ENCODE data around the gene SMIM31. TPM values are rescaled to one million over a fixed set of nuclear protein-coding genes. Genes with fewer than 3 reads are reported as not detected.

SMIM31 gene
- total RNA-seq, 6 experiments from 2014 or later, result not detected

DNA sequence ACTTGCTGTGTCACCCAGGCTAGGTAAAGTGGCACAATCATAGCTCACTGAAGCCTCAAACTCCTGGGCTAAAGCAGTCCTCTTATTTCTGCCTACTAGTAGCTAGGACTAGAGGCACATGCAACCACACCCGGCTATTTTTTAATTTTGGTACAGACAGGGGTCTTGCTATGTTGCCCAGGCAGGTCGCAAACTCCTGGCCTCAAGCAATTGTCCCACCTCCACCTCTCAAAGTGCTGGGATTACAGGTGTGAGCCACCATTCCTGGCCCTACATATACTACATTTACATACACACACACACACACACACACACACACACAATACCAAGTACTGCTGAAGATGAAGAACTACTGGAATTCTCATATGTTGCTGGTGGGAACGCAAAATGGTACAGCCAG, 26.9 kb downstream of the SMIM31 start:
- Mint-ChIP-seq H3K36me3 (ENCODE audit: low read depth) (no peaks in the 10 kb centered on the region), H3K27me3 (ENCODE audit: insufficient read depth) (no peaks in the 10 kb centered on the region), H3K4me3 (no peak overlapping the region), H3K27ac (no peak overlapping the region), H3K4me1 (ENCODE audit: low read depth) (no peaks in the 10 kb centered on the region), H3K9me3 (no peaks in the 10 kb centered on the region)
- TF ChIP-seq, protein P1, sequence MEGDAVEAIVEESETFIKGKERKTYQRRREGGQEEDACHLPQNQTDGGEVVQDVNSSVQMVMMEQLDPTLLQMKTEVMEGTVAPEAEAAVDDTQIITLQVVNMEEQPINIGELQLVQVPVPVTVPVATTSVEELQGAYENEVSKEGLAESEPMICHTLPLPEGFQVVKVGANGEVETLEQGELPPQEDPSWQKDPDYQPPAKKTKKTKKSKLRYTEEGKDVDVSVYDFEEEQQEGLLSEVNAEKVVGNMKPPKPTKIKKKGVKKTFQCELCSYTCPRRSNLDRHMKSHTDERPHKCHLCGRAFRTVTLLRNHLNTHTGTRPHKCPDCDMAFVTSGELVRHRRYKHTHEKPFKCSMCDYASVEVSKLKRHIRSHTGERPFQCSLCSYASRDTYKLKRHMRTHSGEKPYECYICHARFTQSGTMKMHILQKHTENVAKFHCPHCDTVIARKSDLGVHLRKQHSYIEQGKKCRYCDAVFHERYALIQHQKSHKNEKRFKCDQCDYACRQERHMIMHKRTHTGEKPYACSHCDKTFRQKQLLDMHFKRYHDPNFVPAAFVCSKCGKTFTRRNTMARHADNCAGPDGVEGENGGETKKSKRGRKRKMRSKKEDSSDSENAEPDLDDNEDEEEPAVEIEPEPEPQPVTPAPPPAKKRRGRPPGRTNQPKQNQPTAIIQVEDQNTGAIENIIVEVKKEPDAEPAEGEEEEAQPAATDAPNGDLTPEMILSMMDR (IDR thresholded peaks at IDR 0.05), result no peak
- DNase-seq, result no peak

- no peaks in the 10 kb centered on the region for H3K27me3 Mint-ChIP-seq (ENCODE audit: insufficient read depth)
- no peak for DNase-seq
- TF ChIP-seq, protein P1 (IDR thresholded peaks at IDR 0.05), result no peak
- no peak overlapping the region for H3K4me3 Mint-ChIP-seq
- no peak overlapping the region for H3K27ac Mint-ChIP-seq
- H3K36me3 Mint-ChIP-seq (ENCODE audit: low read depth), result no peaks in the 10 kb centered on the region
- H3K4me1 Mint-ChIP-seq (ENCODE audit: low read depth), result no peaks in the 10 kb centered on the region
- no peaks in the 10 kb centered on the region; the same call in 1 of the 2 replicates for H3K9me3 Mint-ChIP-seq
These were observed 30.0 kb downstream of the SMIM31 start for GRCh38 chr4:164783976-164784375.

DNA sequence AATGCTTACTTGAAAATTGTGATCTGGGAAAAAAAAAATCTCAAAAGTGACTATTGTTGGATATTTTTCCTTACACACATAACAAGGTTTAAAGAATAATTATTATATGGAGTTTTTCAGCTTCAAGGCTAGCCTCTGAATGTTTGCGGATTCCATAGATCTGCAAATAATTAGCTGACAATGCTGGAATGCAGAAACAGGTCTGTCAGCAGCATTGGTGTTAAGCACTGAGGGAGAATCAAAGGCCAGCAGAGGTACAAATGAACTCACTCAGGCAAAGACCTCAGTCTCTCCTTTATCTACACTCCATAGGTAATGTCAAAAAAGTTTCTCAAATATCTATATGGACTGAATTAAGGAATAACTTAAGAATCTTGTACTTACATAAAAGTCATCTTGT, 35.1 kb downstream of the SMIM31 start:
- Mint-ChIP-seq H3K9me3 (peaks cover 5% of the 10 kb centered on the region), H3K4me1 (ENCODE audit: low read depth) (no peaks in the 10 kb centered on the region), H3K4me3 (no peak overlapping the region), H3K27me3 (ENCODE audit: insufficient read depth) (no peaks in the 10 kb centered on the region), H3K27ac (no peak overlapping the region), H3K36me3 (ENCODE audit: low read depth) (no peaks in the 10 kb centered on the region)
- TF ChIP-seq, protein P1 (IDR thresholded peaks at IDR 0.05), result no peak
- no peak for DNase-seq

DNA sequence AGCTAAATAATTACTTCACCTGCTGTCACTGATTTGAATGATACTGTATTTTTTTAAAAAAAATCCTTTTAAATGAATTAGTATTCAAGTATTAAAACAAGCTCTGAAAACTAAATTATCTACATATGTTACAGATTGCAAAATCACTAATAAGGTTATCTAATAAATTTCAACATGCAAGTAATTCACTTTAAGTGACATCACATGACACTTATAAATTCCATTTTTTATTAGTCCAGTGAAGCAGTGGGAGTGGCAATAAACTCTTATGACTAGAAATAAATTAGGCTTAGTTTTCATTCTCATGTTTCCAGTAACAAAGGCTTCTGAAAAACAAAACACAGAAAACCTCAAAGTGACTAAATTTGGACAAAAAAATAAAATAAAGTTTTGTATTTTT, 36.3 kb downstream of the SMIM31 start:
- DNase-seq, result no peak
- Mint-ChIP-seq H3K36me3 (ENCODE audit: low read depth) (no peaks in the 10 kb centered on the region), H3K4me1 (ENCODE audit: low read depth) (no peaks in the 10 kb centered on the region), H3K4me3 (no peak overlapping the region), H3K27me3 (ENCODE audit: insufficient read depth) (no peaks in the 10 kb centered on the region), H3K27ac (no peak overlapping the region), H3K9me3 (peaks cover 5% of the 10 kb centered on the region)
- TF ChIP-seq, protein P1 (IDR thresholded peaks at IDR 0.05), result no peak

DNA sequence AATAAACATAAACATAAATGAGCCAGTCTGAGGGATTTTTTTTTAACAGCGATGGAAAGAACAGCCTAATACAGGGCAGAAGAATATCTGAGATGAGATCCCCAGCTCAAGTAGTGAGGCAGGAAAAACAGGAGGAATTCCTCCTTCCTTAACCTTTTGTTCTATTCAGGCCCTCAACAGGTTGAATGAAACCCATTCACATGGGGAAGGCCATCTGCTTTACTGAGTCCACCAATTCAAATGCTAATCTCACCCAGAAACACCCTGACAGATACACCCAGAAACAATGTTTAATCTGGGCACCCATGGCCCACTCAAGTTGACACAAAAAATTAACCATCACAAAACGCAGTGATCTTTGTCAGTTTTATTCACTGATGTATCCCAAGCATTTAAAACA, 45.5 kb downstream of the SMIM31 start:
- TF ChIP-seq, protein P1 (IDR thresholded peaks at IDR 0.05), result no peak
- DNase-seq, result no peak
- Mint-ChIP-seq H3K27me3 (ENCODE audit: insufficient read depth) (no peaks in the 10 kb centered on the region), H3K36me3 (ENCODE audit: low read depth) (no peaks in the 10 kb centered on the region), H3K4me1 (ENCODE audit: low read depth) (no peaks in the 10 kb centered on the region), H3K9me3 (peaks cover 5% of the 10 kb centered on the region; the same call in 1 of the 2 replicates), H3K27ac (no peak overlapping the region), H3K4me3 (no peak overlapping the region)

DNA sequence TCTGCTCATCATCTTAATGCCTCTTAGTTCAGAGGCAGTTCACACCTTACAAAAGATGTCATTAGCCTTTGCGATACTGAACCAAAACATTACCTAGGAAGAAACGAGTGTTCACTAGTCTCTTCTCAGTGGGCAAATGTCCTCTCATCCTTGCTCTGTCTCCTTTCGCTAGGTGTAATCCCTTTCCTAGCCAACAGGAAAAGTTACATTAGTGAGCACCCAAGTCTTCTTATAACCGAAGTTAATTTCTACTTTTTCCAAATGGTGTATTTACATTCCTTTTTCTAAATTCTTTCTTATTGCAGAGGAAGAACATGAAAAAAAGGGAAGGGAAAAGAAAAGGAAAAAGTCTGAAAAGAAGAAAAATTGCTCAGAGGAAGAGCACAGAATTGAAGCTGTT, 46.9 kb downstream of the SMIM31 start:
- Mint-ChIP-seq H3K4me3 (no peak overlapping the region), H3K36me3 (ENCODE audit: low read depth) (no peaks in the 10 kb centered on the region), H3K27ac (no peak overlapping the region), H3K27me3 (ENCODE audit: insufficient read depth) (no peaks in the 10 kb centered on the region), H3K4me1 (ENCODE audit: low read depth) (no peaks in the 10 kb centered on the region), H3K9me3 (peaks cover 13% of the 10 kb centered on the region)
- no peak for DNase-seq
- TF ChIP-seq, protein P1 (IDR thresholded peaks at IDR 0.05), result no peak

All from HFFc6 (cell line).